ENCODE data around the gene KLF14. TPM values are rescaled to one million over a fixed set of nuclear protein-coding genes. Genes with fewer than 3 reads are reported as not detected.

KLF14 gene
- total and polyA plus RNA-seq, 2 of the 4 experiments (the other 2 are of a cell fraction), result 0.05 TPM; not detected in 1

- Histone ChIP-seq H3K4me2 (ENCODE audit: low read depth, low read length) (no peak overlapping the region), H3K56ac (ENCODE audit: extremely low read depth, insufficient read depth, low read length) (no peak overlapping the region), H2AK5ac (ENCODE audit: low read depth, low read length) (no peak overlapping the region), H3K36me3 (ENCODE audit: control insufficient read depth, insufficient read depth, low read length) (no peaks in the 10 kb centered on the region), H2BK120ac (ENCODE audit: low read depth, low read length) (no peak overlapping the region), H4K20me1 (ENCODE audit: insufficient read depth, low read length) (no peaks in the 10 kb centered on the region), H2BK20ac (ENCODE audit: low read depth, low read length) (no peak overlapping the region), H2AK9ac (replicated peaks; ENCODE audit: low read depth, low read length, poor library complexity) (no peak overlapping the region), H3K27ac (ENCODE audit: insufficient read depth, low read length) (no peak overlapping the region), H2BK5ac (ENCODE audit: low read depth, low read length, poor library complexity, severe bottlenecking) (no peak overlapping the region), H2BK15ac (ENCODE audit: low read depth, low read length) (no peak overlapping the region), H3K4ac (ENCODE audit: low read depth, low read length) (no peak overlapping the region), H3K9ac (ENCODE audit: low read depth, low read length) (no peak overlapping the region), H3K18ac (ENCODE audit: low read depth, low read length) (no peak overlapping the region), H3K27me3 (ENCODE audit: control insufficient read depth, insufficient read depth, low read length) (peaks cover 24% of the 10 kb centered on the region), H4K5ac (ENCODE audit: low read depth, low read length) (no peak overlapping the region), H3K23ac (ENCODE audit: low read depth, low read length) (no peak overlapping the region), H3K9me1 (ENCODE audit: insufficient read depth, low read length) (no peaks in the 10 kb centered on the region), H4K8ac (ENCODE audit: low read depth in 2 of 2, low read length in 2 of 2) (no peak overlapping the region), H3K9me3 (ENCODE audit: control insufficient read depth, insufficient read depth, low read length) (peaks cover 7% of the 10 kb centered on the region), H3K79me1 (ENCODE audit: low read depth in 1 of 2, low read length in 2 of 2) (no peaks in the 10 kb centered on the region), H3K4me1 (ENCODE audit: control insufficient read depth, insufficient read depth, low read length) (no peaks in the 10 kb centered on the region), H3K14ac (replicated peaks; ENCODE audit: low read depth, low read length) (no peak overlapping the region), H3K4me3 (ENCODE audit: insufficient read depth, low read depth, low read length) (no peak overlapping the region), H4K91ac (ENCODE audit: insufficient read depth, low read depth, low read length) (no peak overlapping the region), H2AFZ (replicated peaks; ENCODE audit: low read length, poor library complexity) (no peak overlapping the region)
- dilution Hi-C loops (cut with HindIII; ENCODE audit: low sequenced_read_pairs, unreplicated experiment) (no loop called here), in situ Hi-C loops (cut with MboI; ENCODE audit: low sequenced_read_pairs) (no loop called here), intact Hi-C loops (cut with micrococcal nuclease) (no loop called here)
- ChIA-PET POLR2A (ENCODE audit: unreplicated experiment) (no interaction called here), CTCF (no interaction called here)
- TF ChIP-seq ELK1 (IDR thresholded peaks at IDR 0.05; ENCODE audit: borderline replicate concordance, low read depth, low read length) (no peak), CEBPB (IDR thresholded peaks at IDR 0.05; ENCODE audit: low read depth, low read length) (no peak), BHLHE40 (IDR thresholded peaks at IDR 0.05; ENCODE audit: low read depth, low read length) (no peak), CTCF (conservative IDR thresholded peaks at IDR 0.05; ENCODE audit: low read depth, low read length) (no peak), MAFK (IDR thresholded peaks at IDR 0.05; ENCODE audit: low read depth, low read length) (no peak), RAD21 (IDR thresholded peaks at IDR 0.05; ENCODE audit: low read length) (no peak), RFX5 (IDR thresholded peaks at IDR 0.05; ENCODE audit: low read depth, low read length) (no peak), POLR2A (IDR thresholded peaks at IDR 0.05; ENCODE audit: low read depth, low read length) (no peak), MXI1 (IDR thresholded peaks at IDR 0.05; ENCODE audit: borderline replicate concordance, low read depth, low read length) (no peak), NFE2L2 (IDR thresholded peaks at IDR 0.05; ENCODE audit: low read depth, low read length) (no peak), RCOR1 (IDR thresholded peaks at IDR 0.05; ENCODE audit: insufficient replicate concordance, low read length) (no peak)
- DNase-seq, result no peak
- WGBS, 2 experiments (ENCODE audit: extremely low coverage in 2 of 2, insufficient read length in 1 of 2), result no CpG with 5 or more reads among the region's 2 CpGs
- no peak for ATAC-seq (ENCODE audit: low read depth)
- BruUV-seq (replicated peaks), result no TSS peak
These were observed 43.4 kb upstream of the KLF14 start for GRCh38 chr7:130777426-130777825.
